ENCODE results near the gene USH2A.
"Not testable (repeated sequence)": the region's sequence is repeated elsewhere in the genome, so short reads cannot be mapped to it uniquely, and the experiment has no call there.

The USH2A gene

DNA sequence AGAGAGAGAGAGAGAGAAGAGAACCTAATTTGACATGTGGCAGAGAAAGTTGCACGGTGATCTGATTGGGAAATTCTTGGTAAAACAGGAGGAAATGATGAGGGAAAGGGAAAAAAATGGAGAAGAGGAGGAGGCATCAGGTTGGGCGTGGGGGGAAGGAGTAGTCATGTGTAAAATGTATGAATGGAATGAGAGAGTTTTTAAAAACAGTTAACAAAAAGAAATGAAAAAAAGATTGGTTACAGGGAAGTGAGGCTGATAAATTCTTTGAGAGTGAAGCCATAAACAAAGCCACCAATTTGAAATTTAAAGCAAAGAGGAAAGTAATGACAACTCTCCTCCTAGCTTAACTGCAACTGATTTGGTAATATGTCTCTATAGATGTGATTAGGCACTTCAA is 409.2 kb downstream of the USH2A start:
- no peaks in the 10 kb centered on the region for H3K9me3 ChIP-seq (ENCODE audit: insufficient read depth, low read depth, low read length)
- TF ChIP-seq EZH2phosphoT487 (IDR thresholded peaks at IDR 0.05; ENCODE audit: borderline replicate concordance), result no peak
- TF ChIP-seq, protein P1, sequence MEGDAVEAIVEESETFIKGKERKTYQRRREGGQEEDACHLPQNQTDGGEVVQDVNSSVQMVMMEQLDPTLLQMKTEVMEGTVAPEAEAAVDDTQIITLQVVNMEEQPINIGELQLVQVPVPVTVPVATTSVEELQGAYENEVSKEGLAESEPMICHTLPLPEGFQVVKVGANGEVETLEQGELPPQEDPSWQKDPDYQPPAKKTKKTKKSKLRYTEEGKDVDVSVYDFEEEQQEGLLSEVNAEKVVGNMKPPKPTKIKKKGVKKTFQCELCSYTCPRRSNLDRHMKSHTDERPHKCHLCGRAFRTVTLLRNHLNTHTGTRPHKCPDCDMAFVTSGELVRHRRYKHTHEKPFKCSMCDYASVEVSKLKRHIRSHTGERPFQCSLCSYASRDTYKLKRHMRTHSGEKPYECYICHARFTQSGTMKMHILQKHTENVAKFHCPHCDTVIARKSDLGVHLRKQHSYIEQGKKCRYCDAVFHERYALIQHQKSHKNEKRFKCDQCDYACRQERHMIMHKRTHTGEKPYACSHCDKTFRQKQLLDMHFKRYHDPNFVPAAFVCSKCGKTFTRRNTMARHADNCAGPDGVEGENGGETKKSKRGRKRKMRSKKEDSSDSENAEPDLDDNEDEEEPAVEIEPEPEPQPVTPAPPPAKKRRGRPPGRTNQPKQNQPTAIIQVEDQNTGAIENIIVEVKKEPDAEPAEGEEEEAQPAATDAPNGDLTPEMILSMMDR (conservative IDR thresholded peaks at IDR 0.05; ENCODE audit: low read length), result no peak
- no peaks in the 10 kb centered on the region for H3K36me3 ChIP-seq (ENCODE audit: insufficient read depth, low read length)
- no peaks in the 10 kb centered on the region for H4K20me1 ChIP-seq (ENCODE audit: insufficient read depth, low read length, poor library complexity, severe bottlenecking)
- H2AFZ ChIP-seq (ENCODE audit: low read length), result no peak overlapping the region
- no peak overlapping the region for H3K4me3 ChIP-seq (ENCODE audit: low read length, poor library complexity, severe bottlenecking)
- no peaks in the 10 kb centered on the region for H3F3A ChIP-seq (ENCODE audit: low read depth)
- H3K27me3 ChIP-seq (ENCODE audit: insufficient read depth, low read length, poor library complexity, severe bottlenecking), result no peaks in the 10 kb centered on the region
- H3K9ac ChIP-seq (ENCODE audit: low read depth, low read length, poor library complexity, severe bottlenecking), result no peak overlapping the region
- H3K9me2 ChIP-seq (replicated peaks; ENCODE audit: low read depth, low read length), result no peaks in the 10 kb centered on the region
- H3K4me1 ChIP-seq (ENCODE audit: insufficient read depth, low read length, poor library complexity, severe bottlenecking), result no peaks in the 10 kb centered on the region
- no peaks in the 10 kb centered on the region for H3K79me2 ChIP-seq (ENCODE audit: insufficient read depth, low read length)
- H3K4me2 ChIP-seq (ENCODE audit: low read depth, low read length, poor library complexity, severe bottlenecking), result no peak overlapping the region

DNA sequence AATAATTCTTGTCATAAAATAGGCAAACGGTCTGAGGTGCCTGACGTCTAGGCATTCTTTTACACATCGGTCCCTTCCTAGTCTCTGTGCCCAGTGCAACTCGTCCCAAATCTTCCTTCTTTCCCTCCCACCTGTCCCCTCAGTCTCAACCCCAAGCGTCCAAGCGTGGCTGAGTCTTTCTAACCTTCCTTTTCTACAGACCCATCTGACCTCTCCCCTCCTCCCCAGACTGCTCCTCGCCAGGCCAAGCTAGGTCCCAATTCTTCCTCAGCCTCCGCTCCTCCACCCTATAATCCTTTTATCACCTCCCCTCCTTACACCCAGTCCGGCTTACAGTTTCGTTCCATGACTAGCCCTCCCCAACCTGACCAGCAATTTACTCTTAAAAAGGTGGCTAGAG is 413.8 kb downstream of the USH2A start:
- H3K36me3 ChIP-seq (ENCODE audit: insufficient read depth, low read length); H3K4me1 ChIP-seq (ENCODE audit: insufficient read depth, low read length, poor library complexity, severe bottlenecking); H3K27me3 ChIP-seq (ENCODE audit: insufficient read depth, low read length, poor library complexity, severe bottlenecking); H3K4me3 ChIP-seq (ENCODE audit: low read length, poor library complexity, severe bottlenecking); H3F3A ChIP-seq (ENCODE audit: low read depth); H2AFZ ChIP-seq (ENCODE audit: low read length); H3K9ac ChIP-seq (ENCODE audit: low read depth, low read length, poor library complexity, severe bottlenecking); H4K20me1 ChIP-seq (ENCODE audit: insufficient read depth, low read length, poor library complexity, severe bottlenecking); H3K79me2 ChIP-seq (ENCODE audit: insufficient read depth, low read length); H3K9me2 ChIP-seq (replicated peaks; ENCODE audit: low read depth, low read length); H3K9me3 ChIP-seq (ENCODE audit: insufficient read depth, low read depth, low read length); H3K4me2 ChIP-seq (ENCODE audit: low read depth, low read length, poor library complexity, severe bottlenecking): not testable (repeated sequence)

GRCh38 chr1:216005916-216006315 is 417.3 kb downstream of the USH2A start:
- Histone ChIP-seq H3K79me2 (ENCODE audit: insufficient read depth, low read length) (no peaks in the 10 kb centered on the region), H3K4me2 (ENCODE audit: low read depth, low read length, poor library complexity, severe bottlenecking) (no peak overlapping the region), H3F3A (ENCODE audit: low read depth) (no peaks in the 10 kb centered on the region), H3K4me3 (ENCODE audit: low read length, poor library complexity, severe bottlenecking) (no peak overlapping the region), H3K9me2 (replicated peaks; ENCODE audit: low read depth, low read length) (no peaks in the 10 kb centered on the region), H3K9ac (ENCODE audit: low read depth, low read length, poor library complexity, severe bottlenecking) (no peak overlapping the region), H3K27me3 (ENCODE audit: insufficient read depth, low read length, poor library complexity, severe bottlenecking) (no peaks in the 10 kb centered on the region), H3K9me3 (ENCODE audit: insufficient read depth, low read depth, low read length) (no peaks in the 10 kb centered on the region), H3K4me1 (ENCODE audit: insufficient read depth, low read length, poor library complexity, severe bottlenecking) (no peaks in the 10 kb centered on the region), H4K20me1 (ENCODE audit: insufficient read depth, low read length, poor library complexity, severe bottlenecking) (no peaks in the 10 kb centered on the region), H2AFZ (ENCODE audit: low read length) (no peak overlapping the region), H3K36me3 (ENCODE audit: insufficient read depth, low read length) (no peaks in the 10 kb centered on the region)
- TF ChIP-seq EZH2phosphoT487 (IDR thresholded peaks at IDR 0.05; ENCODE audit: borderline replicate concordance), result no peak
- TF ChIP-seq, protein P1 (conservative IDR thresholded peaks at IDR 0.05; ENCODE audit: low read length), result no peak

GRCh38 chr1:215992620-215993019 is 430.6 kb downstream of the USH2A start:
- Histone ChIP-seq H2AFZ (ENCODE audit: low read length) (no peak overlapping the region), H3K36me3 (ENCODE audit: insufficient read depth, low read length) (no peaks in the 10 kb centered on the region), H3K4me2 (ENCODE audit: low read depth, low read length, poor library complexity, severe bottlenecking) (no peak overlapping the region), H3K4me1 (ENCODE audit: insufficient read depth, low read length, poor library complexity, severe bottlenecking) (no peaks in the 10 kb centered on the region), H4K20me1 (ENCODE audit: insufficient read depth, low read length, poor library complexity, severe bottlenecking) (no peaks in the 10 kb centered on the region), H3K4me3 (ENCODE audit: low read length, poor library complexity, severe bottlenecking) (no peak overlapping the region), H3K9me2 (replicated peaks; ENCODE audit: low read depth, low read length) (no peaks in the 10 kb centered on the region), H3F3A (ENCODE audit: low read depth) (no peaks in the 10 kb centered on the region), H3K9ac (ENCODE audit: low read depth, low read length, poor library complexity, severe bottlenecking) (no peak overlapping the region), H3K79me2 (ENCODE audit: insufficient read depth, low read length) (no peaks in the 10 kb centered on the region), H3K27me3 (ENCODE audit: insufficient read depth, low read length, poor library complexity, severe bottlenecking) (no peaks in the 10 kb centered on the region), H3K9me3 (ENCODE audit: insufficient read depth, low read depth, low read length) (no peaks in the 10 kb centered on the region)
- TF ChIP-seq, protein P1 (conservative IDR thresholded peaks at IDR 0.05; ENCODE audit: low read length), result peak; percentile 59
- no peak for TF ChIP-seq EZH2phosphoT487 (IDR thresholded peaks at IDR 0.05; ENCODE audit: borderline replicate concordance)
